Sigmoid colon (tissue), 4 donors: ENCODE data around the gene MERTK.

Experiments used
- CTCF ChIP-seq, 4 experiments: fragments of 450-650 bp in 3 of 4; fragments of 200-600 bp in 1 of 4; IDR thresholded peaks; one replicate each; pipeline ENCODE4 v1.5.1; 2016 to 2019; ENCODE audit warnings: antibody characterized with exemption in 4 of 4, mild to moderate bottlenecking in 3 of 4, moderate library complexity in 2 of 4
- EP300 ChIP-seq, 4 donors: sonication (generic); formaldehyde crosslinking; IDR thresholded peaks; one replicate each; pipeline ENCODE4 v1.6.1; 2017; ENCODE audit warnings: antibody characterized with exemption in 4 of 4
- POLR2A ChIP-seq, 2 donors: fragments of 450-650 bp; IDR thresholded peaks; one replicate each; pipeline ENCODE4 v1.6.1; 2016; ENCODE audit warnings: antibody characterized with exemption in 2 of 2, mild to moderate bottlenecking in 2 of 2, moderate library complexity in 2 of 2

- TF ChIP-seq CTCF (IDR thresholded peaks at IDR 0.05), result no peak
- TF ChIP-seq POLR2A (IDR thresholded peaks at IDR 0.05), result no peak
- TF ChIP-seq EP300 (IDR thresholded peaks at IDR 0.05), result no peak
Observed at GRCh38 chr2:111909079-111909478, 10.7 kb downstream of the MERTK start.
